ENCODE data around the gene TMEM175.

Gene TMEM175

GRCh38 chr4:890036-890695 is 42.1 kb upstream of the TMEM175 start:
- TF ChIP-seq POLR2A (IDR thresholded peaks at IDR 0.05; ENCODE audit: low read depth, low read length) (no peak), POLR2AphosphoS5 (IDR thresholded peaks at IDR 0.05; ENCODE audit: low read depth, low read length) (no peak)
- FAIRE-seq, result no peak

GRCh38 chr4:891747-892146 is 40.5 kb upstream of the TMEM175 start:
- FAIRE-seq, result no peak
- no peak for TF ChIP-seq POLR2AphosphoS5 (IDR thresholded peaks at IDR 0.05; ENCODE audit: low read depth, low read length)
- no peak for TF ChIP-seq TAF1 (IDR thresholded peaks at IDR 0.05; ENCODE audit: borderline replicate concordance, low read depth, low read length)
- no peak for TF ChIP-seq POLR2A (IDR thresholded peaks at IDR 0.05; ENCODE audit: low read depth, low read length)
- DNase-seq (ENCODE audit: insufficient read length), result no peak

More at GRCh38 chr4:890036-890695, 42.1 kb upstream of the TMEM175 start:
- no peak for DNase-seq (ENCODE audit: insufficient read length)

- DNase-seq (ENCODE audit: insufficient read length) (no peak), FAIRE-seq (no peak)
- TF ChIP-seq TAF1 (IDR thresholded peaks at IDR 0.05; ENCODE audit: borderline replicate concordance, low read depth, low read length), result no peak
- TF ChIP-seq POLR2AphosphoS5 (IDR thresholded peaks at IDR 0.05; ENCODE audit: low read depth, low read length), result no peak
- TF ChIP-seq POLR2A (IDR thresholded peaks at IDR 0.05; ENCODE audit: low read depth, low read length), result no peak
Observed at GRCh38 chr4:892780-893179, 39.5 kb upstream of the TMEM175 start.

DNA sequence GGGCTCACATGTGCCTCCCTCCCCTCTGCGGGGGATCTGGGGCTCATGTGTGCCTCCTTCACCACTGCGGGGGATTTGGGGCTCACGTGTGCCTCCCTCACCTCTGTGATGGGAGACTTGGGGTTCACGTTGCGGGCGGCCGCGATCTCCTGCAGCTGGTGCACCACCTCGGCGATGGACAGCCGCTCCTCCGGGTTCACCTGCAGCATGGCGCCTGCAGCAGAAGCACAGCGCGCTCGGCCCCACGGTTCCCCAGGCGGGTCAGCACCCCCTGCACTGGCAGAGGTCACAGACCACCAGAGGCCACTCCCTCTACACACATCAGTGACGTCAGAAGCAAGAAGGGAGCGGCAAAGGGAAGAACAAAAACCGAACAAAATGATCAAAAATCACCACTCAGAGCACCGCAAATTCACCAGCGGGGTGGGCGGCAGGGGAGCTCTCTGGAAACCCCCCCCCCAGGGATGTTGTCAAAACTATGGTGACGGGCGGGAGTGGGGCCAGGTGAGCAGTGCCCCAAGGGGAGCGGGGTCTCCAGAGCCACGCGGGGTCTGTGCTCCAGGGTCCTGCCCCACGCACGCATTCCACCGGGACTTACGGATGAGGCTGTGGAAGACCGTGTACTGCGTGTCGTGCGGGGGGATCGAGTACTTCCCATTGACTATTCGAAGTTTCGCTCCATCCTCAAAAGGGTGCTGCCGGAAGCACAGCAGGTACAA is 38.8 kb upstream of the TMEM175 start:
- FAIRE-seq, result no peak
- TF ChIP-seq POLR2AphosphoS5 (IDR thresholded peaks at IDR 0.05; ENCODE audit: low read depth, low read length) (no peak), TAF1 (IDR thresholded peaks at IDR 0.05; ENCODE audit: borderline replicate concordance, low read depth, low read length) (no peak)
- DNase-seq (ENCODE audit: insufficient read length), result no peak

- TF ChIP-seq POLR2A (IDR thresholded peaks at IDR 0.05; ENCODE audit: low read depth, low read length) (no peak), TAF1 (IDR thresholded peaks at IDR 0.05; ENCODE audit: borderline replicate concordance, low read depth, low read length) (no peak), POLR2AphosphoS5 (IDR thresholded peaks at IDR 0.05; ENCODE audit: low read depth, low read length) (no peak)
- FAIRE-seq, result no peak
Observed at GRCh38 chr4:893995-894705, 38.1 kb upstream of the TMEM175 start.

GRCh38 chr4:895596-895995 is 36.7 kb upstream of the TMEM175 start:
- TF ChIP-seq POLR2AphosphoS5 (IDR thresholded peaks at IDR 0.05; ENCODE audit: low read depth, low read length) (no peak), POLR2A (IDR thresholded peaks at IDR 0.05; ENCODE audit: low read depth, low read length) (no peak), TAF1 (IDR thresholded peaks at IDR 0.05; ENCODE audit: borderline replicate concordance, low read depth, low read length) (no peak)
- DNase-seq (ENCODE audit: insufficient read length) (no peak), FAIRE-seq (no peak)

More at GRCh38 chr4:893995-894705, 38.1 kb upstream of the TMEM175 start:
- DNase-seq (ENCODE audit: insufficient read length), result no peak

DNA sequence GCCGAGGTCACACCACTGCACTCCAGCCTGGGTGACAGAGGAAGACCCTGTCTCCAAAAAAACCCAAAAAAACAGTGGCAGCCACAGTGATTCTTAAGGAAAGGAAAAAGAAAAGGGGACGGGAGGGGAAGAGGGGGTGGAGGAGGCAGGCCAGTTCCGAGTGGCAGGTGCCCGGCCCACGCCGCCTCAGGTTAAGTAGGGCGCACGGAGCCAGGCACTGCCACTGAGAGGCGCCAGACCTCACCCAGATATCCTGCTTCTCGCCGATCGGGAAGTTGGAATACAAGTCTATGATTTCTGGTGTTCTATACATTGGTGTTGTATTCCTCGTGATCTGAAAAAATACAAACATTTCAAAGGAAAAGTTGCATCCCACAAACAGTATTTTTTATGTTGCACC is 36.0 kb upstream of the TMEM175 start:
- FAIRE-seq (no peak), DNase-seq (ENCODE audit: insufficient read length) (no peak)
- no peak for TF ChIP-seq TAF1 (IDR thresholded peaks at IDR 0.05; ENCODE audit: borderline replicate concordance, low read depth, low read length)
- no peak for TF ChIP-seq POLR2A (IDR thresholded peaks at IDR 0.05; ENCODE audit: low read depth, low read length)
- TF ChIP-seq POLR2AphosphoS5 (IDR thresholded peaks at IDR 0.05; ENCODE audit: low read depth, low read length), result no peak

GRCh38 chr4:896630-897029 is 35.6 kb upstream of the TMEM175 start:
- TF ChIP-seq POLR2AphosphoS5 (IDR thresholded peaks at IDR 0.05; ENCODE audit: low read depth, low read length) (no peak), TAF1 (IDR thresholded peaks at IDR 0.05; ENCODE audit: borderline replicate concordance, low read depth, low read length) (no peak), POLR2A (IDR thresholded peaks at IDR 0.05; ENCODE audit: low read depth, low read length) (no peak)
- DNase-seq (ENCODE audit: insufficient read length), result no peak
- no peak for FAIRE-seq

- DNase-seq (ENCODE audit: insufficient read length) (no peak), FAIRE-seq (no peak)
- TF ChIP-seq TAF1 (IDR thresholded peaks at IDR 0.05; ENCODE audit: borderline replicate concordance, low read depth, low read length) (no peak), POLR2A (IDR thresholded peaks at IDR 0.05; ENCODE audit: low read depth, low read length) (no peak), POLR2AphosphoS5 (IDR thresholded peaks at IDR 0.05; ENCODE audit: low read depth, low read length) (no peak)
Observed at GRCh38 chr4:898123-898522, 34.1 kb upstream of the TMEM175 start.

GRCh38 chr4:898869-899555 is 33.2 kb upstream of the TMEM175 start:
- DNase-seq (ENCODE audit: insufficient read length), result no peak
- TF ChIP-seq TAF1 (IDR thresholded peaks at IDR 0.05; ENCODE audit: borderline replicate concordance, low read depth, low read length), result no peak
- no peak for TF ChIP-seq POLR2A (IDR thresholded peaks at IDR 0.05; ENCODE audit: low read depth, low read length)
- TF ChIP-seq POLR2AphosphoS5 (IDR thresholded peaks at IDR 0.05; ENCODE audit: low read depth, low read length), result no peak
- FAIRE-seq, result no peak

- TF ChIP-seq TAF1 (IDR thresholded peaks at IDR 0.05; ENCODE audit: borderline replicate concordance, low read depth, low read length), result no peak
- TF ChIP-seq POLR2AphosphoS5 (IDR thresholded peaks at IDR 0.05; ENCODE audit: low read depth, low read length), result no peak
- TF ChIP-seq POLR2A (IDR thresholded peaks at IDR 0.05; ENCODE audit: low read depth, low read length), result no peak
- DNase-seq (ENCODE audit: insufficient read length) (no peak), FAIRE-seq (no peak)
Observed at GRCh38 chr4:899556-899906, 32.7 kb upstream of the TMEM175 start.
